ENCODE measurements around the gene IL22RA1.

DNA sequence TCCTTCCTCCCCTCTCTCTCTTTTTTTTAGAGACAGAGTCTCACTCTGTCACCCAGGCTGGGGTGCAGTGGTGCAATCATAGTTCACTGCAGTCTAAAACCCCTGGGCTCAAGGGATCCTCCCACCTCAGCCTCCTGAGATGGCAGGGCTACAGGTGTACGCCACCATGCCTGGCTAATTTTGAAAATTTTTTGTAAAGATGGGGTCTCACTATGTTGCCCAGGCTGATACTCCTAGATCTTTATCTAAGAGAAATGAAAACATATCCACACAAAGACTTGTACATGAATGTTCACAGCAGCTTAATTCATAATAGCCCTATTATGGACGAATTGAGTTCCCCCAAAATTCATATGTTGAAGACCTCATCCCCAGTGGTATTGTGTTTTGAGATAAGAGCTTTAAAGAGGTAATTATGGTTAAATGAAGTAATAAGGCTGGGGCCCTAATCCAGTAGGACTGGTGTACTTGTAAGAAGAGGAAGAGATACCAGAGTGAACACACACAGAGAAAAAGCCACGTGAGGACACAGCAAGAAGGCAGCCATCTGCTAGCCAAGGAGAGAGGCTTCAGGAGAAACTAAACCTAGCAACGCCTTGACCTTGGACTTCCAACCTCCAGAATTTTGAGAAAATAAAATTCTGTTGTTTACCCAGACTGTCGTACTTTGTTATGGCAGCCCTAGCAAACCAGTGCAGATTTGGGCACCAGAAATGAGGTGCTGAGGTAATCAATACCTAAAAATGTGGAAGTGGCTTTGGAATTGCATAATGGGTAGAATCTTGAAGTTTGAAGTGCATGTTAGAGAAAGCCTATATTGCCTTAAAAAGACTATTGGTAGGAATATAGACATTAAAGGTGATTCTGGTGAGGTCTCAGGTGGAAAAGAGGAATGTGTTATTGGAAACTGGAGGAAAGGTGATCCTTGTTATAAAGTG, 31.0 kb upstream of the IL22RA1 start:
- TF ChIP-seq EZH2 (IDR thresholded peaks at IDR 0.05; ENCODE audit: insufficient read depth, low read length) = no peak
- TF ChIP-seq, protein P1, sequence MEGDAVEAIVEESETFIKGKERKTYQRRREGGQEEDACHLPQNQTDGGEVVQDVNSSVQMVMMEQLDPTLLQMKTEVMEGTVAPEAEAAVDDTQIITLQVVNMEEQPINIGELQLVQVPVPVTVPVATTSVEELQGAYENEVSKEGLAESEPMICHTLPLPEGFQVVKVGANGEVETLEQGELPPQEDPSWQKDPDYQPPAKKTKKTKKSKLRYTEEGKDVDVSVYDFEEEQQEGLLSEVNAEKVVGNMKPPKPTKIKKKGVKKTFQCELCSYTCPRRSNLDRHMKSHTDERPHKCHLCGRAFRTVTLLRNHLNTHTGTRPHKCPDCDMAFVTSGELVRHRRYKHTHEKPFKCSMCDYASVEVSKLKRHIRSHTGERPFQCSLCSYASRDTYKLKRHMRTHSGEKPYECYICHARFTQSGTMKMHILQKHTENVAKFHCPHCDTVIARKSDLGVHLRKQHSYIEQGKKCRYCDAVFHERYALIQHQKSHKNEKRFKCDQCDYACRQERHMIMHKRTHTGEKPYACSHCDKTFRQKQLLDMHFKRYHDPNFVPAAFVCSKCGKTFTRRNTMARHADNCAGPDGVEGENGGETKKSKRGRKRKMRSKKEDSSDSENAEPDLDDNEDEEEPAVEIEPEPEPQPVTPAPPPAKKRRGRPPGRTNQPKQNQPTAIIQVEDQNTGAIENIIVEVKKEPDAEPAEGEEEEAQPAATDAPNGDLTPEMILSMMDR (IDR thresholded peaks at IDR 0.05; ENCODE audit: insufficient read depth, low read depth, low read length) = no peak

All from astrocyte (in vitro differentiated cells and primary cell).